Fibroblast of the aortic adventitia (primary cell): Measurements from ENCODE around the gene HMCN2. TPM values are rescaled to one million over a fixed set of nuclear protein-coding genes. Genes with fewer than 3 reads are reported as not detected.

ENCODE experiments used
- DNase-seq: peaks from one replicate; pipeline ENCODE4 v3.0.0-alpha.2; 2010; ENCODE audit warnings: low read depth
- H3K4me3 ChIP-seq: 2 replicates; pipeline ENCODE4 v1.5.1; 2011; ENCODE audit warnings: low read depth, mild to moderate bottlenecking, control low read depth, low read length, moderate library complexity
- CTCF ChIP-seq: IDR thresholded peaks from 2 replicates; pipeline ENCODE4 v1.5.1; 2011; ENCODE audit warnings: mild to moderate bottlenecking, low read length, control low read depth, inconsistent platforms; ENCODE audit not compliant: insufficient read depth
- total RNA-seq: library from RNA; depleted of rRNA; stranded (reverse); fragments of >200 nt; gene quantifications from 2 replicates; pipeline ENCODE4 v1.2.3, GENCODE V29; 2012; ENCODE audit warnings: low replicate concordance

The HMCN2 gene
- total RNA-seq, 1 donor, result not detected

GRCh38 chr9:130354378-130354777 is 88.8 kb downstream of the HMCN2 start:
- no peak for TF ChIP-seq CTCF
- no peak for DNase-seq
- no peak overlapping the region for H3K4me3 ChIP-seq

GRCh38 chr9:130354806-130355205 is 89.2 kb downstream of the HMCN2 start:
- DNase-seq, result no peak
- TF ChIP-seq CTCF, result no peak
- no peak overlapping the region for H3K4me3 ChIP-seq

- TF ChIP-seq CTCF, result no peak
- H3K4me3 ChIP-seq, result no peak overlapping the region
- no peak for DNase-seq
Measured at GRCh38 chr9:130356033-130356432, 90.5 kb downstream of the HMCN2 start.

GRCh38 chr9:130356877-130357584 is 91.5 kb downstream of the HMCN2 start:
- H3K4me3 ChIP-seq, result no peak overlapping the region
- DNase-seq, result no peak
- TF ChIP-seq CTCF, result no peak

- H3K4me3 ChIP-seq, result no peak overlapping the region
- TF ChIP-seq CTCF, result no peak
- no peak for DNase-seq
Measured at GRCh38 chr9:130358928-130359327, 93.4 kb downstream of the HMCN2 start.

- TF ChIP-seq CTCF, result no peak
- H3K4me3 ChIP-seq, result no peak overlapping the region
- no peak for DNase-seq
Measured at GRCh38 chr9:130359819-130360218, 94.3 kb downstream of the HMCN2 start.

- H3K4me3 ChIP-seq, result no peak overlapping the region
- no peak for DNase-seq
- no peak for TF ChIP-seq CTCF
Measured at GRCh38 chr9:130360672-130361071, 95.1 kb downstream of the HMCN2 start.
